HL-60/S4 treated with retinoic acid at 250 ng/mL for 4 days and 3 days (cell line): Measurements from ENCODE around the gene CBX6.

Source experiments
- in situ Hi-C: fragments of 300-500 bp; cut with MboI; formaldehyde crosslinking; loops from 2 replicates; pipeline ENCODE4 v1.7.0; 2022; ENCODE audit warnings: low sequenced_read_pairs

CBX6 gene

GRCh38 chr22:38874529-38875222 lies 2.7 kb upstream of the CBX6 start:
- in situ Hi-C loops, result loop anchor here (10.0 to 25.0 kb wide), 2 partner anchors 130 to 238 kb away; no protein-coding TSS in a partner anchor

GRCh38 chr22:38873469-38874411 lies 1.7 kb upstream of the CBX6 start:
- in situ Hi-C loops, result loop anchor here (10.0 to 25.0 kb wide), 2 partner anchors 131 to 239 kb away; no protein-coding TSS in a partner anchor

GRCh38 chr22:38872831-38873248 lies 824 bp upstream of the CBX6 start:
- in situ Hi-C loops, result loop anchor here (10.0 to 25.0 kb wide), 2 partner anchors 132 to 239 kb away; no protein-coding TSS in a partner anchor

- in situ Hi-C loops, result loop anchor here (10.0 to 25.0 kb wide), 2 partner anchors 133 to 241 kb away; no protein-coding TSS in a partner anchor
Observed at GRCh38 chr22:38871360-38872171, 450 bp downstream of the CBX6 start.

- in situ Hi-C loops, result loop anchor here (10.0 to 25.0 kb wide), 2 partner anchors 134 to 241 kb away; no protein-coding TSS in a partner anchor
Observed at GRCh38 chr22:38870791-38871359, 1.1 kb downstream of the CBX6 start.

- in situ Hi-C loops, result loop anchor here (10.0 to 25.0 kb wide), 2 partner anchors 134 to 242 kb away; no protein-coding TSS in a partner anchor
Observed at GRCh38 chr22:38870312-38870741, 1.7 kb downstream of the CBX6 start.

GRCh38 chr22:38869663-38870062 lies 2.4 kb downstream of the CBX6 start:
- in situ Hi-C loops, result loop anchor here (10.0 to 25.0 kb wide), 2 partner anchors 135 to 243 kb away; no protein-coding TSS in a partner anchor

- in situ Hi-C loops, result loop anchor here (25.0 kb wide), 1 partner anchor 243 kb away; no protein-coding TSS in a partner anchor
Observed at GRCh38 chr22:38868886-38869381, 3.1 kb downstream of the CBX6 start.

GRCh38 chr22:38868286-38868721 lies 3.7 kb downstream of the CBX6 start:
- in situ Hi-C loops, result loop anchor here (25.0 kb wide), 1 partner anchor 244 kb away; no protein-coding TSS in a partner anchor

GRCh38 chr22:38867471-38868285 lies 4.3 kb downstream of the CBX6 start:
- in situ Hi-C loops, result loop anchor here (25.0 kb wide), 1 partner anchor 245 kb away; no protein-coding TSS in a partner anchor

GRCh38 chr22:38867124-38867455 lies 4.9 kb downstream of the CBX6 start:
- in situ Hi-C loops, result loop anchor here (25.0 kb wide), 1 partner anchor 245 kb away; no protein-coding TSS in a partner anchor

- in situ Hi-C loops, result loop anchor here (25.0 kb wide), 1 partner anchor 246 kb away; no protein-coding TSS in a partner anchor
Observed at GRCh38 chr22:38866399-38867123, 5.5 kb downstream of the CBX6 start.

- in situ Hi-C loops, result loop anchor here (25.0 kb wide), 1 partner anchor 246 kb away; no protein-coding TSS in a partner anchor
Observed at GRCh38 chr22:38866024-38866398, 6.0 kb downstream of the CBX6 start.

GRCh38 chr22:38865201-38866023 lies 6.6 kb downstream of the CBX6 start:
- in situ Hi-C loops, result loop anchor here (25.0 kb wide), 1 partner anchor 247 kb away; no protein-coding TSS in a partner anchor

- in situ Hi-C loops, result loop anchor here (25.0 kb wide), 1 partner anchor 248 kb away; no protein-coding TSS in a partner anchor
Observed at GRCh38 chr22:38864361-38865191, 7.4 kb downstream of the CBX6 start.

GRCh38 chr22:38863531-38864131 lies 8.4 kb downstream of the CBX6 start:
- in situ Hi-C loops, result loop anchor here (25.0 kb wide), 1 partner anchor 249 kb away; no protein-coding TSS in a partner anchor
